Uterus (tissue), 2 donors: ENCODE results near the gene NOTCH1.

Source experiments
- POLR2A ChIP-seq, 2 donors: fragments of 450-650 bp; IDR thresholded peaks; one replicate each; pipeline ENCODE4 v1.6.1; 2016; ENCODE audit warnings: antibody characterized with exemption in 2 of 2, mild to moderate bottlenecking in 1 of 2, moderate library complexity in 1 of 2
- TF ChIP-seq, protein P1 (sequence below), 4 experiments: fragments of 200-600 bp in 2 of 4; fragments of 450-650 bp in 2 of 4; sonication (generic) in 2 of 4; IDR thresholded peaks; one replicate each; pipeline ENCODE4 v1.5.1; 2016 to 2019; ENCODE audit warnings: antibody characterized with exemption in 4 of 4, mild to moderate bottlenecking in 2 of 4, moderate library complexity in 1 of 4

DNA sequence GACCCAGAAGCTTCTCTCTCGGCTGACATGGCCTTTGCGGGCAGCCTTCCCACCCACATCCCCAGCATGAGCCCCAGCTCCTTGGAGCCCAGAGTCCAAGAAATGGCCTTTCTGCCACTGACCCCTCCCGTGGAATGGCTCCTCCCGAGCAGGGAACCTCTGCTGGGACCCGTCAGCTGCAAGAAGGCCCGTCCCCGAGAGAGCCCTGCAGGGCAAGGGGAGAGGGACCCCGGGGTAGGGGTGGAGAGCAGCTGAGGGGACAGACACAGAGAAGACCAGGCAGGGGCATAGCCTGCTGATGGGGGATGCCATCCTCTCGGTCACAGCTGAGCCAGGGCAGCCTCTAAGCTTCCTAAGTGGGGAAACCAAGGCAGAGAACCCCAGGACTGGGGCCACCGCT lies 11.2 kb upstream of the NOTCH1 start:
- TF ChIP-seq POLR2A (IDR thresholded peaks at IDR 0.05): no peak
- TF ChIP-seq, protein P1, sequence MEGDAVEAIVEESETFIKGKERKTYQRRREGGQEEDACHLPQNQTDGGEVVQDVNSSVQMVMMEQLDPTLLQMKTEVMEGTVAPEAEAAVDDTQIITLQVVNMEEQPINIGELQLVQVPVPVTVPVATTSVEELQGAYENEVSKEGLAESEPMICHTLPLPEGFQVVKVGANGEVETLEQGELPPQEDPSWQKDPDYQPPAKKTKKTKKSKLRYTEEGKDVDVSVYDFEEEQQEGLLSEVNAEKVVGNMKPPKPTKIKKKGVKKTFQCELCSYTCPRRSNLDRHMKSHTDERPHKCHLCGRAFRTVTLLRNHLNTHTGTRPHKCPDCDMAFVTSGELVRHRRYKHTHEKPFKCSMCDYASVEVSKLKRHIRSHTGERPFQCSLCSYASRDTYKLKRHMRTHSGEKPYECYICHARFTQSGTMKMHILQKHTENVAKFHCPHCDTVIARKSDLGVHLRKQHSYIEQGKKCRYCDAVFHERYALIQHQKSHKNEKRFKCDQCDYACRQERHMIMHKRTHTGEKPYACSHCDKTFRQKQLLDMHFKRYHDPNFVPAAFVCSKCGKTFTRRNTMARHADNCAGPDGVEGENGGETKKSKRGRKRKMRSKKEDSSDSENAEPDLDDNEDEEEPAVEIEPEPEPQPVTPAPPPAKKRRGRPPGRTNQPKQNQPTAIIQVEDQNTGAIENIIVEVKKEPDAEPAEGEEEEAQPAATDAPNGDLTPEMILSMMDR (IDR thresholded peaks at IDR 0.05): no peak
